Measurements from ENCODE around the gene SLC35G6.
A peak's percentile ranks its signal among the peaks of the same experiment; 100 is the strongest.

DNA sequence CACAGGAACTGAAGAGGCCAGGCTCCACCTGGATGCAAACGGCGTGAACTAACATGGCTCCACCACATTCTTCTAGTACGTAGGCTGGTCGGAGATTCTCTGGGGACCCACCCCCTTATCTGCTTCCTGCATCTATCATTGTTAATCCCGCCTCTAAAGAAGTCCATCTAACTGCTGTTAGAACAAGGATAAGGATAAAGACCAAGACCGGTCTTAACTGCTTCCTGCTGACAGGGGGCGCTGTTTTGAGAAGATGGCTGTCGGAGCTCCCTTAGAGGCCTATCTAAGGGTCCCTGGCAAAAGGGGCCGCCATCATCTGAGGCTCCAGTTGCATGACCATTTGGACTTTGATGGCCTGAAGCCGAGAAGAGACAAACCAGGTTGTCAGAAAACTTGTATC is 41.8 kb downstream of the SLC35G6 start:
- TF ChIP-seq, protein P1, sequence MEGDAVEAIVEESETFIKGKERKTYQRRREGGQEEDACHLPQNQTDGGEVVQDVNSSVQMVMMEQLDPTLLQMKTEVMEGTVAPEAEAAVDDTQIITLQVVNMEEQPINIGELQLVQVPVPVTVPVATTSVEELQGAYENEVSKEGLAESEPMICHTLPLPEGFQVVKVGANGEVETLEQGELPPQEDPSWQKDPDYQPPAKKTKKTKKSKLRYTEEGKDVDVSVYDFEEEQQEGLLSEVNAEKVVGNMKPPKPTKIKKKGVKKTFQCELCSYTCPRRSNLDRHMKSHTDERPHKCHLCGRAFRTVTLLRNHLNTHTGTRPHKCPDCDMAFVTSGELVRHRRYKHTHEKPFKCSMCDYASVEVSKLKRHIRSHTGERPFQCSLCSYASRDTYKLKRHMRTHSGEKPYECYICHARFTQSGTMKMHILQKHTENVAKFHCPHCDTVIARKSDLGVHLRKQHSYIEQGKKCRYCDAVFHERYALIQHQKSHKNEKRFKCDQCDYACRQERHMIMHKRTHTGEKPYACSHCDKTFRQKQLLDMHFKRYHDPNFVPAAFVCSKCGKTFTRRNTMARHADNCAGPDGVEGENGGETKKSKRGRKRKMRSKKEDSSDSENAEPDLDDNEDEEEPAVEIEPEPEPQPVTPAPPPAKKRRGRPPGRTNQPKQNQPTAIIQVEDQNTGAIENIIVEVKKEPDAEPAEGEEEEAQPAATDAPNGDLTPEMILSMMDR (CRISPR knock-in tag; IDR thresholded peaks at IDR 0.05), result peak; percentile 62
- TF ChIP-seq YY1 (IDR thresholded peaks at IDR 0.05; ENCODE audit: insufficient read depth, insufficient replicate concordance, low read depth, low read length) (peak; percentile 21), FOSL2 (CRISPR knock-in tag; IDR thresholded peaks at IDR 0.05) (no peak), PITX1 (CRISPR knock-in tag; IDR thresholded peaks at IDR 0.05) (no peak), HOXD1 (CRISPR knock-in tag; IDR thresholded peaks at IDR 0.05) (no peak), ZNF136 (CRISPR knock-in tag; IDR thresholded peaks at IDR 0.05; ENCODE audit: low read depth) (no peak), TCF12 (IDR thresholded peaks at IDR 0.05) (no peak), TCF12 (CRISPR knock-in tag; IDR thresholded peaks at IDR 0.05) (no peak), ZNF7 (CRISPR knock-in tag; IDR thresholded peaks at IDR 0.05) (no peak), KLF12 (CRISPR knock-in tag; IDR thresholded peaks at IDR 0.05; ENCODE audit: borderline replicate concordance) (no peak), POLR2A (IDR thresholded peaks at IDR 0.05; ENCODE audit: insufficient read depth in 1 of 2, low read depth in 2 of 2, low read length in 2 of 2) (no peak)
- TF ChIP-seq, protein P2, sequence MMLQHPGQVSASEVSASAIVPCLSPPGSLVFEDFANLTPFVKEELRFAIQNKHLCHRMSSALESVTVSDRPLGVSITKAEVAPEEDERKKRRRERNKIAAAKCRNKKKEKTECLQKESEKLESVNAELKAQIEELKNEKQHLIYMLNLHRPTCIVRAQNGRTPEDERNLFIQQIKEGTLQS (CRISPR knock-in tag; IDR thresholded peaks at IDR 0.05), result no peak

Measured in HepG2 (cell line).